GM12875 (cell line): Measurements from ENCODE around the gene CYB5RL.
"Not testable (repeated sequence)": the region's sequence is repeated elsewhere in the genome, so short reads cannot be mapped to it uniquely, and the experiment has no call there.

Experiments used
- H3K4me3 ChIP-seq: one replicate; pipeline ENCODE4 v1.5.1; 2011; ENCODE audit warnings: low read depth, low read length, control low read depth
- CTCF ChIP-seq: IDR thresholded peaks from 2 replicates; pipeline ENCODE4 v1.5.1; 2011; ENCODE audit warnings: low read depth, mild to moderate bottlenecking, control low read depth, inconsistent platforms, low read length, moderate library complexity, borderline replicate concordance; ENCODE audit not compliant: insufficient read depth

The CYB5RL gene

GRCh38 chr1:54167422-54168139 is 32.2 kb downstream of the CYB5RL start:
- H3K4me3 ChIP-seq: no peak overlapping the region
- no peak for TF ChIP-seq CTCF

- not testable (repeated sequence) for H3K4me3 ChIP-seq
Observed at GRCh38 chr1:54166357-54166756, 33.5 kb downstream of the CYB5RL start.

GRCh38 chr1:54165146-54165545 is 34.7 kb downstream of the CYB5RL start:
- H3K4me3 ChIP-seq: no peak overlapping the region
- no peak for TF ChIP-seq CTCF

GRCh38 chr1:54163573-54163972 is 36.3 kb downstream of the CYB5RL start:
- TF ChIP-seq CTCF: no peak
- H3K4me3 ChIP-seq: no peak overlapping the region

GRCh38 chr1:54163051-54163450 is 36.8 kb downstream of the CYB5RL start:
- no peak overlapping the region for H3K4me3 ChIP-seq
- no peak for TF ChIP-seq CTCF

GRCh38 chr1:54161495-54162168 is 38.2 kb downstream of the CYB5RL start:
- no peak for TF ChIP-seq CTCF
- H3K4me3 ChIP-seq: no peak overlapping the region

GRCh38 chr1:54160351-54160750 is 39.5 kb downstream of the CYB5RL start:
- TF ChIP-seq CTCF: no peak
- no peak overlapping the region for H3K4me3 ChIP-seq
